Ecto neural progenitor cell (in vitro differentiated cells): ENCODE results near the gene SCUBE1.
A peak's percentile ranks its signal among the peaks of the same experiment; 100 is the strongest.

Source experiments
- DNase-seq: peaks from one replicate; pipeline ENCODE4 v3.0.0-alpha.2; 2018; ENCODE audit warnings: low spot score

The SCUBE1 gene

DNA sequence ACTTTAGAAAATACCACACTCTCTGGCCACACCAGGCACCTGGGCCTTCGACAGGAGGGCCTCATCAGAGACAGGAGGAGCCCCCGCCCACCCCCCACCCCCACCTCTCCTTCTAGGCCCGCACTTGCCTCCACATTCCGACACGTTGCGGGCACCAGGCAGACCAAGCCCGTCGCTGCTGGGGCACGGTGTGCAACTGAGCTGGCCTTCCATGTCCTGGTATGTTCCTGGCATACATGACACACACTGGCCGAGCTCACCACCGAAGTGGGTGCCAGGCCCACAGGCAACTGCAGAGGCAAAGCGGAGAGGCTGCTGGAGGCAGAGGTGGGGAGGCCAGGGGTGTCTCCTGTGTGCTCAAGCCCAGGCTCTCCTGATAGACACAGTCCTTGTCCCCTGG, 129.2 kb downstream of the SCUBE1 start:
- DNase-seq: no peak

DNA sequence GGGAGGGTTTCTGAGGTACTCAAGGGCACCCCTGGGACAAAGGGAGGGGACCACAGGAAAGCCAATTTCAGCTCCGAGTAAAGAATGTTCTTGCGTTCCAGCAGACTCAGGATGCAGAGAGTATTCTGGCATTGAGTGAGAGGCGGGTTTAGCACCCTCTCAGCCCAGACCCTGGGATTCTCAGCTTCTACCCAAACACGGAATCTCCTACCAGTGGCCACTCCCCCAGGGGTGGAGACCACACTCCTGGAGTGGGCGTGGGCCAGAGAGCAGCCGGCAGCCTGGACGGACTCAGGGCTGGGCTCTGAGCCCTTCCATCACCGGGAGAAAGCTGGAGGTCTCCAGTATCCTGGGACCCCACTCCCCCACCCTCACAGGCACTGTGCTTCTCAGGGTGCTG, 130.1 kb downstream of the SCUBE1 start:
- DNase-seq: peak; percentile 77

- no peak for DNase-seq
Observed at GRCh38 chr22:43212434-43212952, 130.7 kb downstream of the SCUBE1 start.

DNA sequence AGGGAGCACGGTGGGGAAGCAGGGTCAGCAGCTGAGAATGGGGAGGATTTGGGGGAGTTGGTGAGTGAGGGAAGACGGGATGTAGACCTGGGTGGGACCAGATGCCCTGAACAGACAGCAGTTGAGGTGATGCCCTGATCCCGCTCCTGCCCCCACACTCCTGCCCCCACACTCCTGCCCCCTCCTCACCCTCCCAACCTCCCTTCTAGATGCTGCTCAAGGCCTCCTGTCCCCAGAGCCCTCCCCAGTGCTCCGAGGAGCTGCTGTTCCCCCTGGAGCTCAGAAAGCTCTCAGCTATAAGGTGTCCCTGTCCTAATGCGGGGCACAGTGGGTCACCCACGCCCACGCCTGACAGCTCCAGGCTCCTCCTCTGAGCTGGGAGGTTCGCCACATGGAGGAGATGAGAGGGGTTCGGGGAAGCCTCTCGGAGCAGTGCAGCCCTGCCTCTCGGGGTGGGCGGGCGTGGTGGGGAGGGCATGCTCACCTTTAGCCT, 131.2 kb downstream of the SCUBE1 start:
- DNase-seq: no peak

- no peak for DNase-seq
Observed at GRCh38 chr22:43210631-43211515, 132.3 kb downstream of the SCUBE1 start.

GRCh38 chr22:43209971-43210370, 133.2 kb downstream of the SCUBE1 start:
- no peak for DNase-seq

- no peak for DNase-seq
Observed at GRCh38 chr22:43209523-43209890, 133.7 kb downstream of the SCUBE1 start.

- no peak for DNase-seq
Observed at GRCh38 chr22:43208703-43209522, 134.3 kb downstream of the SCUBE1 start.

GRCh38 chr22:43207849-43208702, 135.1 kb downstream of the SCUBE1 start:
- no peak for DNase-seq

DNA sequence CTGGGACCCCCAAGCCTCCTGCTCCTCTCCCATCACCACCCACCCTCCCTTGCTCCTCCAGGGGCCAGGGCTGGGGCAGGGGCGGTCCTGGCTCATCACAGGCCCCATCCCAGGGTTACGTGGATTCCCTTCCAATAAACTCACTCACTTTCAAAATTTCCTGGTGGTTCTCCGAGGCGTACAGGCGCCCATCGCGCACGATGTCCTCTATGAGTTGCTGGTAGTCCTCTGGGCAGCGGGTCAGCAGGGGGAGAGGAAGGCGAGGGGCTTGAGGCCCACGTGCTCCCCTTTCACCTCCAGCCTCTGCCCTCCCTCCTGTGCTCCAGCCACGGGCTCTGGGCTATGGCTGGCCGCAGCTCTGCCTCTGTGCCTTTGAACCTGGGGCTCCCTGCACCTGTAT, 135.8 kb downstream of the SCUBE1 start:
- no peak for DNase-seq

DNA sequence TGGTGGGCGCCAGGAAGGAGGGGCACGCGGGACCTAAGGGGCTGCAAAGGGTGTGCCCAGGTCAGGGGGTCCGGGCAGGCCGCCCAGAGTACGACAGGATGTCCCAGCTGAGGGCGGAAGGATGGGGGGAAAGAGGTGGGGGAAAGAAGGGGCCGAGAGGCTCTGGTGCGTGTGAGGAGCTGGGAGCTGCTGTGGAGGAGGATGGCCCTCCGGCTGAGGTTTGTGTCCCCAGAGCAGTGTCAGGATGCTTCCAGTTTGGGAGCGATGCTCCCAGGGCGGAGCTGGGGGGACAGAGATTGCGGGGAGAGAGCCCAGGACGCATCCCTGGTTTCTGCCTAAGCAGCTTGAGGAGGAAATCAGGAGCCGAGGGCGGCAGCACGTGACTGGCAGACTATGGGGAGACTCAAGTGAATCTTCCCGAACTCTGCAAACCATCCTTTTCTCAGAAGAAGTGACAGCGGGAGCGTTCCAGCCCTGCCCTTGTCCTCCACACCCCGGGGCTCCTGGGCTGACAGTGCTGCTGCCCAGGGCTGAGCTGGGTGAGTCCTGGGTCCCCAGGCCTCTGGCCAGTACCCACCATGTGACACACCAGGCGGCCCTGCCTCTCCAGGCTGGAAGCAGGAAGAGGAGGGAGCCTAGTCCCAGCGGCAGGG, 136.5 kb downstream of the SCUBE1 start:
- no peak for DNase-seq

- DNase-seq: no peak
Observed at GRCh38 chr22:43205748-43206508, 137.2 kb downstream of the SCUBE1 start.

DNA sequence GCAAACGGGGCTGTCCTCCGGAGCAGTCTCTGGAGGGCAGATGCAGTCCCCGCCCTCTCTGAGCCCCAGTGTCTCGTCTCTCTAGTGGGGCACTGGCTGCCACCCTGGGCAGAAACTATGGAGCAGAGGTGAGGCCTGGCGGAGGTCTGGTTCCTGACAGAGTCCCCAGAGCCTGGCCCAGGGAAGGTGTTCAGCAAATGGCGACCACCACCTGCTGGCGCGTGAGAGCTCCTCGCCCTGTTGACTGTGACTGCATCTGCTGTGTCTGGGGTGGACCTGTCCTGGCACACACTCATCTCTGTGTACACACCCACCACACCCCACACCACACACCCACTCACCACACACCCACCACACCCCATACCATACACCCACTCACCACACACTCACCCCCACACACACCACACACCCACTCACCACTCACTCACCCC, 137.9 kb downstream of the SCUBE1 start:
- no peak for DNase-seq

GRCh38 chr22:43203471-43203981, 139.6 kb downstream of the SCUBE1 start:
- DNase-seq: peak; percentile 67

GRCh38 chr22:43202756-43203410, 140.3 kb downstream of the SCUBE1 start:
- no peak for DNase-seq

DNA sequence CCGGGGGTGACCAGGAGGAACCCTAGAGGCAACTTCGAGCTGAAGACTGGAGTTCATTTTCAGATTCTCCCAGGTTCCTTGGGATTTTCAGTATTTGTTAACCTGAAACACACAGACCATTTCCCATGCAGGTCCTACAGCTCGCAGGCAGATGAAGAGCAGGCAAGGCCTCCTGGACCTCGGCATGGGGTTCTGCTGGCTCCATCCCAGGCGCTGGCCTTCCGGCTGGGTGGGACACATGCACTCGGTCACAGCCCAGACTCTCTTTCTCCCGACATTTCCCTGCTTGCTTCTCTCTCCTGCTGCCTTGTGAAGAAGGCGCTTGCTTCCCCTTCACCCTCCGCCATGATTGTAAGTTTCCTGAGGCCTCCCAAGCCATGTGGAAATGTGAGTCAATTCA, 140.8 kb downstream of the SCUBE1 start:
- no peak for DNase-seq

DNA sequence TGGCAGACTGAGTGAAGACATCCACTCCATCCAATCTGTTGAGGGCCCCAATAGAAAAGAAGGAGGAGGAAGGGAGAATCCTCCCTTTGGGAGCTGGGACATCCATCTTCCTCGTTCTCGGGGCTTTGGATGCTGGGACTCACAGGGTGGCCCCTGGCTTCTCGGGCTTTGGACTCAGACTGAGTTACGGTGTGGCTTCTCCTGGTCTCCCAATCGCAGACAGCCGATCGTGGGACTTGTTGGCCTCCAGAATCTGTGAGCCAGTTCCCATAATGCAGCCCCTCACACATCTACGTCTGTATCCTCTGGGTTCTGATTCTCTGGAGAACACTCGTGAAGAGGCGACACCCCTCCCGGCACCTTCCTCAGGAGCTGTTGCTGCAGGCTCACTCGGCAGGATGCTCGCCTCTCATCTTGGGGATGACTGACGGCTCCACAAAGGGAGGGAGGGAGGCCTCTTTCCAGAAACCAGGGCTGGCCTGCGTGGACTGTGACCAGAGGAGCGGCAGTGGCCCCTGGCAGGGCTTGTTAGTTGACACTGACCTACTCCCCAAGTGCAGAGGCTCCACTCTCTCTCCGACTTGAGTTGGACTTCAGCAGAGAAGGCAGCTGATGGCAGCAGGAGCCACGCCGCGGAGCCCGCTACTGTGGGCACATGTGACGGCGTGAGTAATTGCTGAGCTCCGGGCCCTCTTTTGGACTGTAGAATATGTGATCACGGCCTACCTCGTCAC, 141.5 kb downstream of the SCUBE1 start:
- DNase-seq: no peak

DNA sequence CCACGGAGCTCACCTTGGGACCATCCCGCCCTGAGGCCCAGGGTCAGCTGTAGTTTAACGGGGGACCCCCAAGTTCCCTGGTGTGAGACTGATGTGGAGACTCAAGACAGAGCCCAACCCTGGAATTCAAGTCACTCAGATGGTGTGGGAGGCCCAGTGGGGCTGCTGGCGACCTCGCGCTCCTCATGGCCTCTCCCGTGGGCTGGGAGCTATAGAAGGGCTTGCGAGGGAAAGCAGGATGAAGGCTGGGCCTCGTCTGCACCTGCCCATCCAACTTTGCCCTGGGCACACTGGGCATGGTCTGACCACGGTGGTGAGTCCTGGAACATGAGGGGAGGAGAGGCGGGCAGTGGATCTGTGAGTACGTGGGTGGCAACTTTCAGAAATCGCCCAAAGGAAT, 142.6 kb downstream of the SCUBE1 start:
- no peak for DNase-seq

DNA sequence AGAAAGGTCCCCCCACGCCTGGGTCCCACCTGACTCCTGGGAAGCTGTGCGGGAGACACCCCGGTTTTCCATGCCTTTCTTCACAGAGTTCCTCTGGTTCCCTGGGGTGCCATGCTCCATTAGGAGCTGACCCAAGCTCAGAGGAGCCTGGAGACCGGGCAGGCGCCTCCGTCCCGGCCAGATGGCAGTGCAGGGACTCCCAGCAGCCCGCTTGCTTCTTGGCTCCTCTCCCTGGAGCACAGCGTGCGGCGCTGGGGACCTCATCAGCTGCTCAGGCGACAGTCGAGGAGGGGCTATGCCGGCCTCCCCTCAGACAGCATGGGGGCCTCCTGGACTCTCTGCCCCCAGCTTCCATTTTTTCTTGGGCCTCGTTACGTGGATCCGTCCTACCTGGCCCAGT, 143.1 kb downstream of the SCUBE1 start:
- DNase-seq: no peak
